Activated CD4-positive, alpha-beta memory T cell treated with anti-CD3 and anti-CD28 coated beads for 36 hours (primary cell): ENCODE measurements around the gene HNF1A. TPM values are rescaled to one million over a fixed set of nuclear protein-coding genes. Genes with fewer than 3 reads are reported as not detected.

ENCODE experiments used
- CTCF ChIA-PET: fragments of 350-600 bp; sonication (Branson Sonifier 250); formaldehyde crosslinking; loops from one replicate; lab custom pipeline; 2021; ENCODE audit warnings: antibody characterized with exemption, inconsistent platforms; lab: Charles Lee
- POLR2A ChIA-PET: fragments of 350-600 bp; sonication (Branson Sonifier 250); formaldehyde crosslinking; loops from one replicate; lab custom pipeline; 2021; ENCODE audit warnings: antibody characterized with exemption; lab: Charles Lee
- DNase-seq: peaks from one replicate; pipeline ENCODE4 v3.0.0-alpha.2; 2020
- H3K27ac Mint-ChIP-seq: one replicate; pipeline ENCODE4 v1.8.0; 2021; ENCODE audit warnings: mixed read lengths
- H3K27me3 Mint-ChIP-seq: one replicate; pipeline ENCODE4 v1.8.0; 2021; ENCODE audit warnings: mixed read lengths
- H3K36me3 Mint-ChIP-seq: one replicate; pipeline ENCODE4 v1.8.0; 2021; ENCODE audit warnings: mixed read lengths
- H3K4me1 Mint-ChIP-seq: one replicate; pipeline ENCODE4 v1.8.0; 2021; ENCODE audit warnings: low read depth, mixed read lengths
- H3K4me3 Mint-ChIP-seq: one replicate; pipeline ENCODE4 v1.8.0; 2021; ENCODE audit warnings: mild to moderate bottlenecking, mixed read lengths
- H3K9me3 Mint-ChIP-seq: one replicate; pipeline ENCODE4 v1.8.0; 2021; ENCODE audit warnings: mixed read lengths
- intact Hi-C: fragments of 100-400 bp; cut with micrococcal nuclease; formaldehyde crosslinking; loops from one replicate; pipeline ENCODE4 v1.15.1; 2023
- total RNA-seq, 2 experiments: library from RNA; stranded (reverse); gene quantifications; one replicate each; pipeline ENCODE4 v1.2.3, GENCODE V29; 2021

HNF1A gene
- total RNA-seq, 2 experiments from 2014 or later = not detected

DNA sequence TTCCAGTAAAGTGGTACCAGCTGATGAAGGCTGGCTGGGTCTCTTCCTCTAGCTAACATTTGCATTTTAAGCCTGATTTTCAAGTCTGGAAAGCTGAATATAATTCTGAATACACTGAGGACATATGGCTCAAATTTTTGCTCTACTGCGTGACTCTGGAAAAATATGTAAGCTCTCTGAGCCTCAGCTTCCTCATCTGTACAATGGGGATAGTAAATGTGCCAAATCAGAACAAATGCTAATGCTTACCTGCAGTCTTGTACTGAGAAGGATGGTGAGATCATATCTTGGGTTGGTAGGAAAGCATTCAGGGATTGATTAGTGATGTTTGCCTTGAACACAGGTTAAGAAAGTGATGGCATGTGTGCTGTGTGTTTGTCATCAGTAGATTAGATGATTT, 14.6 kb downstream of the HNF1A start:
- no peaks in the 10 kb centered on the region for H3K9me3 Mint-ChIP-seq
- ChIA-PET POLR2A (no interaction called here), CTCF (interaction anchor here (0.7 to 1.5 kb wide), 6 partner anchors 12 to 352 kb away, joined by 3 to 7 read pairs (median 3); partner anchors contain the start of gene CABP1)
- H3K4me1 Mint-ChIP-seq = no peaks in the 10 kb centered on the region
- intact Hi-C loops = no loop called here
- no peaks in the 10 kb centered on the region for H3K36me3 Mint-ChIP-seq
- no peak for DNase-seq
- H3K27ac Mint-ChIP-seq = no peak overlapping the region
- no peak overlapping the region for H3K4me3 Mint-ChIP-seq
- H3K27me3 Mint-ChIP-seq = peaks cover 8% of the 10 kb centered on the region

DNA sequence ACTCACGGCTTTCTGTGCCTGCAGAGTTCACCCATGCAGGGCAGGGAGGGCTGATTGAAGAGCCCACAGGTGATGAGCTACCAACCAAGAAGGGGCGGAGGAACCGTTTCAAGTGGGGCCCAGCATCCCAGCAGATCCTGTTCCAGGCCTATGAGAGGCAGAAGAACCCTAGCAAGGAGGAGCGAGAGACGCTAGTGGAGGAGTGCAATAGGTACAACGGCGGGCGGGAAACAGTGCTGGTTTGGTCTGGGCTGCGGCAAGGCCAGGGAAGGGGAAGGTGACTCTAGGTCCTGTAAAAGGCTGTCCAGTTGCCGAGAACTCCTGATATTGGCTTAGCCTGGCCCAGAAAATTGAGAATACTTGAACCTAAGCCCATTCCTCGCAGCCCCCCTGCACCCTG, 15.2 kb downstream of the HNF1A start:
- Mint-ChIP-seq H3K27me3 (peaks cover 8% of the 10 kb centered on the region), H3K27ac (no peak overlapping the region), H3K36me3 (no peaks in the 10 kb centered on the region), H3K4me3 (no peak overlapping the region), H3K4me1 (no peaks in the 10 kb centered on the region), H3K9me3 (no peaks in the 10 kb centered on the region)
- POLR2A ChIA-PET = no interaction called here
- intact Hi-C loops = no loop called here
- DNase-seq = no peak
- CTCF ChIA-PET = interaction anchor here (0.7 to 1.5 kb wide), 2 partner anchors 103 to 353 kb away, joined by 3 to 4 read pairs; partner anchors contain the start of gene CABP1

DNA sequence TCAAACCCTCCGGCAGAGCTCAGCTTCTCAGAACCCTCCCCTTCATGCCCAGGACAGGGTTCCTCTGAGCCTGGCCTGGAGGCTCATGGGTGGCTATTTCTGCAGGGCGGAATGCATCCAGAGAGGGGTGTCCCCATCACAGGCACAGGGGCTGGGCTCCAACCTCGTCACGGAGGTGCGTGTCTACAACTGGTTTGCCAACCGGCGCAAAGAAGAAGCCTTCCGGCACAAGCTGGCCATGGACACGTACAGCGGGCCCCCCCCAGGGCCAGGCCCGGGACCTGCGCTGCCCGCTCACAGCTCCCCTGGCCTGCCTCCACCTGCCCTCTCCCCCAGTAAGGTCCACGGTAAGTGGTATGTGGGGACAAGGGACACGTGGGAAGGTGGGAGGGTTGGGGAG, 15.7 kb downstream of the HNF1A start:
- peaks cover 5% of the 10 kb centered on the region for H3K27me3 Mint-ChIP-seq
- DNase-seq = no peak
- no peak overlapping the region for H3K27ac Mint-ChIP-seq
- CTCF ChIA-PET = interaction anchor here (1.5 kb wide), 1 partner anchor 102 kb away, joined by 4 read pairs; no protein-coding TSS in a partner anchor
- H3K9me3 Mint-ChIP-seq = no peaks in the 10 kb centered on the region
- no peaks in the 10 kb centered on the region for H3K36me3 Mint-ChIP-seq
- POLR2A ChIA-PET = no interaction called here
- no peak overlapping the region for H3K4me3 Mint-ChIP-seq
- no peaks in the 10 kb centered on the region for H3K4me1 Mint-ChIP-seq
- intact Hi-C loops = no loop called here

DNA sequence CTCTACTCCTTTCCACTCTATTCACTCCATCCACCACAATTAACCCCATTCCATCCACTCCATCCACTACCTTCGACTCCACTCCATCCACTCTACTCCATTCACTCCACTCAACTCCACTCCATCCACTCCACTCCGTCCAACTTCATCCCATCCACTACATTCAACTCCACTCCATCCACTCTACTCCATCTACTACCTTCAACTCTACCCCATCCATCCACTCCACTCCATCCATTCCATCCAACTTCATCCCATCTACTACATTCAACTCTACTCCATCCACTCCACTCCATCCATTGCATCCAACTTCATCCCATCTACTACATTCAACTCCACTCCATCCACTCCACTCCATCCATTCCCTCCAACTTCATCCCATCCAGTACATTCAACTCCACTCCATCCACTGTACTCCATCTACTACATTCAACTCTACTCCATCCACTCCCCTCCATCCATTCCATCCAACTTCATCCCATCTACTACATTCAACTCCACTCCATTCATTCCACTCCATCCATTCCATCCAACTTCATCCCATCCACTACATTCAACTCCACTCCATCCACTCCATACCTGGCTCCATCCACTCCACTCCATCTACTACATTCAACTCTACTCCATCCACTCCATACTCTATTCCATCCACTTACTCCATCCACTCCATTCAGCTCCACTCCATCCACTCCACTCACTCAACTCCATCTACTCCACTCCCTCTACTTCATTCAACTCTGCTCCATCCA, 16.4 kb downstream of the HNF1A start:
- H3K27ac Mint-ChIP-seq = no peak overlapping the region
- ChIA-PET CTCF (no interaction called here), POLR2A (no interaction called here)
- peaks cover 2% of the 10 kb centered on the region for H3K27me3 Mint-ChIP-seq
- DNase-seq = no peak
- no peaks in the 10 kb centered on the region for H3K36me3 Mint-ChIP-seq
- no peaks in the 10 kb centered on the region for H3K9me3 Mint-ChIP-seq
- intact Hi-C loops = no loop called here
- H3K4me3 Mint-ChIP-seq = no peak overlapping the region
- H3K4me1 Mint-ChIP-seq = no peaks in the 10 kb centered on the region

DNA sequence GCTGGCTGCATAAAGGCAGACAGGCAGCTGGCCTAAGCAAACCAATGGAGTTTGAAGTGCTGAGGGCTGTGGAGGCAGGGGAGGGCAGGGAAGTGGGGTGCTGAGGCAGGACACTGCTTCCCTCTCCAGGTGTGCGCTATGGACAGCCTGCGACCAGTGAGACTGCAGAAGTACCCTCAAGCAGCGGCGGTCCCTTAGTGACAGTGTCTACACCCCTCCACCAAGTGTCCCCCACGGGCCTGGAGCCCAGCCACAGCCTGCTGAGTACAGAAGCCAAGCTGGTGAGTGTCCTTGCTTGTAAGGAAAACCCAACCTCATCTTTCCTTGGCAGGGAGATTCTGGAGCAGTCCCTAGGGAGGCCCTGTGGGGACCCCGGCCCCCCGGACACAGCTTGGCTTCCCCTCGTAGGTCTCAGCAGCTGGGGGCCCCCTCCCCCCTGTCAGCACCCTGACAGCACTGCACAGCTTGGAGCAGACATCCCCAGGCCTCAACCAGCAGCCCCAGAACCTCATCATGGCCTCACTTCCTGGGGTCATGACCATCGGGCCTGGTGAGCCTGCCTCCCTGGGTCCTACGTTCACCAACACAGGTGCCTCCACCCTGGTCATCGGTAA, 17.9 kb downstream of the HNF1A start:
- H3K4me3 Mint-ChIP-seq = no peak overlapping the region
- POLR2A ChIA-PET = no interaction called here
- no peaks in the 10 kb centered on the region for H3K36me3 Mint-ChIP-seq
- H3K9me3 Mint-ChIP-seq = no peaks in the 10 kb centered on the region
- no peak overlapping the region for H3K27ac Mint-ChIP-seq
- no peak for DNase-seq
- H3K27me3 Mint-ChIP-seq = peaks cover 2% of the 10 kb centered on the region
- intact Hi-C loops = no loop called here
- H3K4me1 Mint-ChIP-seq = no peaks in the 10 kb centered on the region
- CTCF ChIA-PET = interaction anchor here (2.1 kb wide), 1 partner anchor 64 kb away, joined by 5 read pairs; no protein-coding TSS in a partner anchor

DNA sequence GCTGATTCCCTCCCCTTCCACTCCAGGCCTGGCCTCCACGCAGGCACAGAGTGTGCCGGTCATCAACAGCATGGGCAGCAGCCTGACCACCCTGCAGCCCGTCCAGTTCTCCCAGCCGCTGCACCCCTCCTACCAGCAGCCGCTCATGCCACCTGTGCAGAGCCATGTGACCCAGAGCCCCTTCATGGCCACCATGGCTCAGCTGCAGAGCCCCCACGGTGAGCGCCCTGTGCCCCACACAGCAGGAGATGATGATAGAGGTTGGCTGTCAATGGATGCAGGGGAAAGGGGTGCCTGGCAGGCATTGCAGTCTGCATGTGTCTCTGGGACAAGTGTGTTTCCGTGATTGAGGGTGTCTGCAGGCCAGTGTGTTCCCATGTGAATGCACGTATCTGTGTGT, 19.1 kb downstream of the HNF1A start:
- H3K9me3 Mint-ChIP-seq = no peaks in the 10 kb centered on the region
- no peak for DNase-seq
- no peaks in the 10 kb centered on the region for H3K4me1 Mint-ChIP-seq
- no peak overlapping the region for H3K27ac Mint-ChIP-seq
- no peak overlapping the region for H3K4me3 Mint-ChIP-seq
- ChIA-PET POLR2A (no interaction called here), CTCF (interaction anchor here (1.0 to 2.1 kb wide), 2 partner anchors 26 to 63 kb away, joined by 3 to 5 read pairs; no protein-coding TSS in a partner anchor)
- no peaks in the 10 kb centered on the region for H3K36me3 Mint-ChIP-seq
- H3K27me3 Mint-ChIP-seq = peaks cover 2% of the 10 kb centered on the region
- intact Hi-C loops = no loop called here

DNA sequence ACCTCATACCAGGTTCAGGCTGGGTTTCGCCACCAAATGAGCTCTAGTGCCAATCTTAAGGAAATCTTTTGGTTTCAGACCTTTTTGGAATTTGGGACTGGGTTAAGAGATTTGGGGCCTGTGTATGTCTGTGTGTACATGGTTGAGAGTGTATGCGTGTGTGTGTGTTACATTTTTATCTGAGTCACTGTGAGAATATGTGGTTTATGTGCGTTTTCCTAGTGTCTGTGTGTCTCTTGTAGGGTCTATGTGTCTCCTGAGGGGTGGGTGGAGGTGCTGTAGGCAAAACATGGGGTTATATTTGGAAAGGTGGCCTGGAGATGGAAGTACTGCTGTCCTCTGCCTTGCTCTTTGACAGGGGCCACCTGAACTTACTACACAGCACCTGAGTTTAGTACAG, 20.1 kb downstream of the HNF1A start:
- ChIA-PET POLR2A (no interaction called here), CTCF (no interaction called here)
- Mint-ChIP-seq H3K27ac (no peak overlapping the region), H3K27me3 (peaks cover 2% of the 10 kb centered on the region), H3K36me3 (peaks cover 3% of the 10 kb centered on the region), H3K4me1 (no peaks in the 10 kb centered on the region), H3K4me3 (no peak overlapping the region), H3K9me3 (no peaks in the 10 kb centered on the region)
- no peak for DNase-seq
- intact Hi-C loops = no loop called here

DNA sequence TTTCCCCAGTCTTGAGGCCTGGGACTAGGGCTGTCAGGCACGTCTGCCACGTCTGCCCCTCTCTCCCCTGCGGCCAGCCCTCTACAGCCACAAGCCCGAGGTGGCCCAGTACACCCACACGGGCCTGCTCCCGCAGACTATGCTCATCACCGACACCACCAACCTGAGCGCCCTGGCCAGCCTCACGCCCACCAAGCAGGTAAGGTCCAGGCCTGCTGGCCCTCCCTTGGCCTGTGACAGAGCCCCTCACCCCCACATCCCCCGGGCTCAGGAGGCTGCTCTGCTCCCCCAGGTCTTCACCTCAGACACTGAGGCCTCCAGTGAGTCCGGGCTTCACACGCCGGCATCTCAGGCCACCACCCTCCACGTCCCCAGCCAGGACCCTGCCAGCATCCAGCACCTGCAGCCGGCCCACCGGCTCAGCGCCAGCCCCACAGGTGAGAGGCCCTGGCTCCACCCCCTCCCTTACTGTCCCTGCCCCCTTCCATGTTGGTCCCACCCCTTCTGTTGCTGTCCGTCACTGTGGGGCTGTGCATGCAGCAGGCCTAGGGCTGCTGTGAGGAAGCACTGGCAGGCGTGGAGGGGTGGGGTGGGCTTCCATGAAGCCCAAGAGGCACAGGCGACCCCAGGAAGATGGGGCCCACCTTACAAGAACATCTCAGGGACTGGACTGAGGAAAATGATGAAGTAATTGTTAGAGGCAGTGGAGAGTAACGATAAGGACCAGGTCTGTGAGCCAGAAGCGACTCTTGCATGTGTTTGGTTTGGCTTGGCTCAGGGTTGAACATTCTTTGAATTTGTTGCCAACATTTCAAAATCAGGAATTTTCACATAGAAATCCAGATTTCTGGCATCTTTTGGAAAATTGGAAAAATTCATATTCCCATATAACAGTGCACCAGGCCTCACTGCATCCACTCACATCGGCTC, 21.1 kb downstream of the HNF1A start:
- intact Hi-C loops = no loop called here
- CTCF ChIA-PET = no interaction called here
- H3K36me3 Mint-ChIP-seq = peaks cover 10% of the 10 kb centered on the region
- H3K4me3 Mint-ChIP-seq = no peak overlapping the region
- no peaks in the 10 kb centered on the region for H3K9me3 Mint-ChIP-seq
- H3K27ac Mint-ChIP-seq = no peak overlapping the region
- POLR2A ChIA-PET = no interaction called here
- H3K4me1 Mint-ChIP-seq = no peaks in the 10 kb centered on the region
- DNase-seq = no peak
- H3K27me3 Mint-ChIP-seq = peaks cover 2% of the 10 kb centered on the region

DNA sequence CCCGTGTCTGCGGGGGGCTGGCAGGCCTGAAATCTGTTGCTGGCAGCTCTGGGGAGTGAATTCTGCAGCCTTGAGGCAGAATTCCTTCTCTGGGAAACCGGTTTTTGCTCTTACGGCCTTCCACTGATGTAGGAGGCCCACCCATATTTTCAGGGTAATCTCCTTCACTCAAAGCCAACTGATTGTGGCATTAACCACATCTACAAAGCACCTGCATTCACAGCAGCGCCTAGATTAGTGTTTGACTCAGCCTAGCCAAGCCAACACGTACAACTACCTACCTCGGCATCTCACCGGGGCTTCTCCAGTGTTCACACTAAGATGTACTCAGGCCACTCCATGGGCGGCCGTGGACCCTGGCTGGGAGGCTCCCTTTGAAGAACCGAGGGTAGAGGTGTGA, 22.2 kb downstream of the HNF1A start:
- Mint-ChIP-seq H3K36me3 (peaks cover 19% of the 10 kb centered on the region), H3K9me3 (no peaks in the 10 kb centered on the region), H3K27ac (no peak overlapping the region), H3K4me1 (no peaks in the 10 kb centered on the region), H3K4me3 (no peak overlapping the region), H3K27me3 (peaks cover 2% of the 10 kb centered on the region)
- ChIA-PET CTCF (no interaction called here), POLR2A (no interaction called here)
- intact Hi-C loops = no loop called here
- DNase-seq = no peak

DNA sequence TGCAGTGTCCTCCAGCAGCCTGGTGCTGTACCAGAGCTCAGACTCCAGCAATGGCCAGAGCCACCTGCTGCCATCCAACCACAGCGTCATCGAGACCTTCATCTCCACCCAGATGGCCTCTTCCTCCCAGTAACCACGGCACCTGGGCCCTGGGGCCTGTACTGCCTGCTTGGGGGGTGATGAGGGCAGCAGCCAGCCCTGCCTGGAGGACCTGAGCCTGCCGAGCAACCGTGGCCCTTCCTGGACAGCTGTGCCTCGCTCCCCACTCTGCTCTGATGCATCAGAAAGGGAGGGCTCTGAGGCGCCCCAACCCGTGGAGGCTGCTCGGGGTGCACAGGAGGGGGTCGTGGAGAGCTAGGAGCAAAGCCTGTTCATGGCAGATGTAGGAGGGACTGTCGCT, 22.7 kb downstream of the HNF1A start:
- intact Hi-C loops = no loop called here
- no peaks in the 10 kb centered on the region for H3K9me3 Mint-ChIP-seq
- no peaks in the 10 kb centered on the region for H3K4me1 Mint-ChIP-seq
- H3K4me3 Mint-ChIP-seq = no peak overlapping the region
- H3K27me3 Mint-ChIP-seq = no peaks in the 10 kb centered on the region
- ChIA-PET CTCF (interaction anchor here (0.9 to 1.7 kb wide), 2 partner anchors 29 to 59 kb away, joined by 3 to 4 read pairs; no protein-coding TSS in a partner anchor), POLR2A (no interaction called here)
- H3K36me3 Mint-ChIP-seq = peaks cover 20% of the 10 kb centered on the region
- H3K27ac Mint-ChIP-seq = no peak overlapping the region
- DNase-seq = no peak

DNA sequence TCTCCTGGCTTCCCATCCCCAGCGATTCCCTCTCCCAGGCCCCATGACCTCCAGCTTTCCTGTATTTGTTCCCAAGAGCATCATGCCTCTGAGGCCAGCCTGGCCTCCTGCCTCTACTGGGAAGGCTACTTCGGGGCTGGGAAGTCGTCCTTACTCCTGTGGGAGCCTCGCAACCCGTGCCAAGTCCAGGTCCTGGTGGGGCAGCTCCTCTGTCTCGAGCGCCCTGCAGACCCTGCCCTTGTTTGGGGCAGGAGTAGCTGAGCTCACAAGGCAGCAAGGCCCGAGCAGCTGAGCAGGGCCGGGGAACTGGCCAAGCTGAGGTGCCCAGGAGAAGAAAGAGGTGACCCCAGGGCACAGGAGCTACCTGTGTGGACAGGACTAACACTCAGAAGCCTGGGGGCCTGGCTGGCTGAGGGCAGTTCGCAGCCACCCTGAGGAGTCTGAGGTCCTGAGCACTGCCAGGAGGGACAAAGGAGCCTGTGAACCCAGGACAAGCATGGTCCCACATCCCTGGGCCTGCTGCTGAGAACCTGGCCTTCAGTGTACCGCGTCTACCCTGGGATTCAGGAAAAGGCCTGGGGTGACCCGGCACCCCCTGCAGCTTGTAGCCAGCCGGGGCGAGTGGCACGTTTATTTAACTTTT, 23.6 kb downstream of the HNF1A start:
- Mint-ChIP-seq H3K27me3 (no peaks in the 10 kb centered on the region), H3K4me3 (no peak overlapping the region), H3K36me3 (peaks cover 20% of the 10 kb centered on the region), H3K27ac (no peak overlapping the region), H3K4me1 (no peaks in the 10 kb centered on the region), H3K9me3 (no peaks in the 10 kb centered on the region)
- intact Hi-C loops = no loop called here
- POLR2A ChIA-PET = no interaction called here
- DNase-seq = no peak
- CTCF ChIA-PET = interaction anchor here (0.9 to 1.7 kb wide), 2 partner anchors 30 to 58 kb away, joined by 3 to 4 read pairs; no protein-coding TSS in a partner anchor
